8988T (cell line): ENCODE measurements around the gene IKZF2.

Experiments used
- DNase-seq: peaks from one replicate; pipeline ENCODE4 v3.0.0; 2011

Gene IKZF2

GRCh38 chr2:213151437-213152064 lies at the start of gene IKZF2:
IKZF2 (minus strand) TSS chr2:213151612; CDS start chr2:213148629, 2,983 bp downstream.
- peak; percentile 64 for DNase-seq

DNA sequence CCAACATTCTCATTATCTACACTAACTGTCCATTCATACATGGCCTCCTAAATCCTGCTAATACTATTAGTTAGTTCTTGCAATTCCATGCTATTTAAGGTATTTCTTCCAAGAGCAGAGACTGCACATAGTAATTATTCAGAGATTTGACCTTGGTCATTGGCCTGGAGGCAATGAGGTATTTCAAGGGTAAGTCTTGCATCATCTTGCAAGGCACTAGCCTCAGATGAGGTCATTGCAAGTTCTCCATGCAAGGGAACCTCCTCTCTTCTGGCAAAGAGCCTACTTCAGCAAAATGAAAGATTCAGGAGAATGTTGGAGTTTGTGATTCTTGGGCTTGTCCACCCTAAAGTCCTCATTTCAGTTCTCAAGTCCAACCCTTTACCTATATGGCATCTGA lies 48.5 kb upstream of the IKZF2 start:
- DNase-seq = no peak

- no peak for DNase-seq
Measured at GRCh38 chr2:213189001-213189899, 37.8 kb upstream of the IKZF2 start.

- no peak for DNase-seq
Measured at GRCh38 chr2:213188533-213188867, 37.1 kb upstream of the IKZF2 start.

- DNase-seq = no peak
Measured at GRCh38 chr2:213187833-213188532, 36.6 kb upstream of the IKZF2 start.

GRCh38 chr2:213187386-213187785 lies 36.0 kb upstream of the IKZF2 start:
- no peak for DNase-seq

DNA sequence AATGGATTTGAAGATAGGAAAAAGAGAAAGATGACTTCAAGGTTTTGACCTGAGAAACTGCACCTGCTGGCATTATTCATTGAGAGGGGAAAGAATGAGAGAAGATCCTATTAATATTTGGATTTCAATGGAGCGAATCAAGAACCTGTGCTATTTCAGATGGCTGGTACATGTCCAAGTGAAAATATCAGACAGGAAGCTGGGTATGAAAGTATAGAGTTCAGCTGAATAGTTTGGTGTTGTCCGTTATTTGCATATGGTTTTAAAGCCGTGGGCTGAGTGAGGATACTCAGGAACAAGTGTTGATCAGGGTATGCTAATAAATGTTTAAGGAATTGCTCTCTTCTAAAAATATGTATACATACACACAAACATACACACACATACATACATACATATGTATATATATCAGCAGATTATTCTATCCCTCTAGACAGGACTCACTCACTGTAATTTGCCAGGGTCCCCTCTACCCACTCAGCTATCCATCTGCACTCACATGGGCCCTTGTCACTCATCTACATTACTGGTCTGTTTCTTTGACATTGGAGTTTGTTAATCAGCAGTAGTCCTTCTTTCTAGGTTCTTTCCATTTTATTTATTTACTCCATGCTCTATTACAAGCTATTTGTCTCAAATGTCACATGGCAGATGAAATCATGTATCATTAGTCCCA lies 33.9 kb upstream of the IKZF2 start:
- no peak for DNase-seq

DNA sequence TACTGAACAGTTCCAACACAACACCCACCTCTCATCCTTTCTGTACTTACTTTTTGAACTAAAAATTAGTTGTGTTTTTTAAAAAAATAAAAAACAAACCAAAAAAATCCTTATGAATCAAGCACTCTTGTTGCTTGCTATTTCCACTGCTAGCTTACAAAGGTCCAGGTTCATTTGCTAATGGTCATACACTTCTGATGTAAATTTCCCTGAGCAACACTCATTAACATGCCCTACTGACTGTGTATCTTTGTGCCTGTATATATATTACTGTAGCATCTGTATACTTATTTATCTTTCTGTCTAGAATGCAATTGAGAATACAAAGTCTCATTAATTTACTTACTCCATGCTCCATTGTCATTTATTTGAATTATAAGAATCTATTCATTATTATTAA lies 30.3 kb upstream of the IKZF2 start:
- DNase-seq = no peak

- DNase-seq = no peak
Measured at GRCh38 chr2:213177679-213178078, 26.3 kb upstream of the IKZF2 start.

- no peak for DNase-seq
Measured at GRCh38 chr2:213175673-213176247, 24.3 kb upstream of the IKZF2 start.

GRCh38 chr2:213172641-213173040 lies 21.2 kb upstream of the IKZF2 start:
- no peak for DNase-seq

GRCh38 chr2:213171147-213171546 lies 19.7 kb upstream of the IKZF2 start:
- no peak for DNase-seq

- no peak for DNase-seq
Measured at GRCh38 chr2:213167271-213167930, 16.0 kb upstream of the IKZF2 start.

- DNase-seq = no peak
Measured at GRCh38 chr2:213166109-213166508, 14.7 kb upstream of the IKZF2 start.

DNA sequence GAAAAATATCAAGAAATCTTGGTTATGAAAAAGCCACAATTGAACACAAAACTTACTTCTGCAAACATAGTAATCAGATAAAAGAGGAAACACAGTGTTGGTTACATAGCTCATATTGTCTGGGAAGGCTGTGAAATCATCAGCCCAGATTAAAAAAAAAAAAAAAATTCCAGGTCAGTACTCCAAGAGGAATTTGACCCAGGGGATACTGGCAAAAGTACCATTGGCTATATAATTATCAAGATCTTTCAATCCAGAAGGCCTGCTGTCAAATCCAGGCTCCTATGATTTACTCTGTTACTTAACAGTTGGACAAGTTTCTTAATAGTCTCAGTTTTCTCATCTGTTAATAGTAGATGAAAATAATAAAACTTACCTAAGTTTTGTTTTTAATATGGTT lies 12.9 kb upstream of the IKZF2 start:
- no peak for DNase-seq

GRCh38 chr2:213162516-213163118 lies 11.2 kb upstream of the IKZF2 start:
- DNase-seq = no peak

GRCh38 chr2:213161759-213162515 lies 10.5 kb upstream of the IKZF2 start:
- DNase-seq = no peak

DNA sequence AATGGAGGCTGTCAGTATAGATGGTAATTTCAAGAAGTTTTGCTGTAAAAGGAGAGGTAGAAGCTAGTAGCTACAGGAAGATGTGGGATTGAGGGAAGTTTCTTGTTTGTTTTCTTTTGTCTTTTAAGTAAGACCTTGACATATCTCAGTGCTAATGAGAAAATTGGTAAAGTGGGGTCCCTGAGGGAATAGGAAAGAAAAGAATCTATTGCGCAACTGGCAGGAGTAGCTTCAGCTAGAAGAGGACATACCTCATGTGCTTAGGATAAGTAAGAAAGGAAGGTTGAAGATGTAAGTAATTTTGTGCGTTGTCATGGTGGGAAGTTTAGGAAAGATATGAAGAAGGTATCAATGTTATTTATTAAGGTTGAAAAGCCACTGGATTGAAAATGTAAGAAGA lies 8.4 kb upstream of the IKZF2 start:
- DNase-seq = no peak

DNA sequence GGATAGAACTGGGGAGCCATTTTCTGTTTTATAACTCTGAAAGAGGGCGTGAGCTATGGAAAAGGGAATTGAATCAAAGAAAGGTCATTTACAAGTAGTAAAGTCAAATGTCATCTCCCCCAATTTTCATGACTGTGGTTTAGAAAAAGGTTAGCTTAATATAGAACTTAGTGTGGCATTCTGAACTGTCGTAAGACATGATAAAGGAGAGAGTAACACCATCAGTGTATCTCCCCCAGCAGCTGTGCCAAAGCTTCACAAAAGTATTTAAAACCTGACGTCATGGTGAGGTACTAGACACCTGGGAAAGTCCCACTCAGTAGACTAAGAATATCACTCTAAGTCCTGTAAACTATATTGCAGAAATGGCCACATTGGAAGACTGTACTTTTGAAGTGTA lies 5.8 kb upstream of the IKZF2 start:
- DNase-seq = no peak

DNA sequence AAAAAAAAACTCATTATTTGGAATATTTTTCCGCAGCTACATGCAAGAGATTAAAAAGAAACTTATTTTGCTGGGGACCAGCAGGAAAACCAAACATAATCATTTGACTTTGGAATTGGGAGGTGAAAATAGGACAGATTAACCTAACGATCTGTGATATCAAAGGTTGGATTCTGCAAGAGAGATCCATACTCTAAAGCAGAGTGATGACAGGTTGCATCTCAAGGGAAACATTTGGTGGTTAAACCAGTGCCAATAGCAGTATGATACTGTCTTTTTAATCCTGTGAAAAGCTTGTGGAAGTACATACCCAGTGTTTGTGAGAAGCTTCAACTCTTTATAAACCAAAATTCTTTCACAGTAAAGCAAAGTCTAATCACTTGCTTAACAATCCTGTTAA lies 5.3 kb upstream of the IKZF2 start:
- no peak for DNase-seq

GRCh38 chr2:213152888-213153287 lies 1.5 kb upstream of the IKZF2 start:
- no peak for DNase-seq
